Ishikawa (cell line): ENCODE measurements around the gene KTN1.

Experiments used
- CEBPB ChIP-seq: IDR thresholded peaks from 2 replicates; pipeline ENCODE4 v1.6.1; 2012
- CREB1 ChIP-seq: IDR thresholded peaks from 2 replicates; pipeline ENCODE4 v1.6.1; 2012; ENCODE audit warnings: low read depth
- EGR1 ChIP-seq: IDR thresholded peaks from 2 replicates; pipeline ENCODE4 v1.6.1; 2012
- EP300 ChIP-seq: IDR thresholded peaks from 2 replicates; pipeline ENCODE4 v1.6.1; 2012; ENCODE audit warnings: borderline replicate concordance
- FOXM1 ChIP-seq: IDR thresholded peaks from 2 replicates; pipeline ENCODE4 v1.6.1; 2012; ENCODE audit warnings: low read depth, borderline replicate concordance
- NFIC ChIP-seq: IDR thresholded peaks from 2 replicates; pipeline ENCODE4 v1.6.1; 2012
- RAD21 ChIP-seq: IDR thresholded peaks from 2 replicates; pipeline ENCODE4 v1.6.1; 2012; ENCODE audit warnings: low read depth
- TAF1 ChIP-seq: IDR thresholded peaks from 2 replicates; pipeline ENCODE4 v1.6.1; 2012; ENCODE audit warnings: low read depth, mild to moderate bottlenecking
- TCF12 ChIP-seq: IDR thresholded peaks from 2 replicates; pipeline ENCODE4 v1.6.1; 2012; ENCODE audit warnings: low read depth
- TEAD4 ChIP-seq: IDR thresholded peaks from 2 replicates; pipeline ENCODE4 v1.6.1; 2012
- YY1 ChIP-seq: IDR thresholded peaks from 2 replicates; pipeline ENCODE4 v1.6.1; 2012; ENCODE audit warnings: low read depth
- ZBTB7A ChIP-seq: IDR thresholded peaks from 2 replicates; pipeline ENCODE4 v1.6.1; 2012; ENCODE audit warnings: low read depth
- TF ChIP-seq, protein P1 (sequence below): IDR thresholded peaks from 2 replicates; pipeline ENCODE4 v1.6.1; 2012; ENCODE audit warnings: low read depth, mild to moderate bottlenecking
- TF ChIP-seq, protein P2 (sequence below): IDR thresholded peaks from 2 replicates; pipeline ENCODE4 v1.6.1; 2012
- TF ChIP-seq, protein P3 (sequence below): IDR thresholded peaks from 2 replicates; pipeline ENCODE4 v1.6.1; 2012

The KTN1 gene

DNA sequence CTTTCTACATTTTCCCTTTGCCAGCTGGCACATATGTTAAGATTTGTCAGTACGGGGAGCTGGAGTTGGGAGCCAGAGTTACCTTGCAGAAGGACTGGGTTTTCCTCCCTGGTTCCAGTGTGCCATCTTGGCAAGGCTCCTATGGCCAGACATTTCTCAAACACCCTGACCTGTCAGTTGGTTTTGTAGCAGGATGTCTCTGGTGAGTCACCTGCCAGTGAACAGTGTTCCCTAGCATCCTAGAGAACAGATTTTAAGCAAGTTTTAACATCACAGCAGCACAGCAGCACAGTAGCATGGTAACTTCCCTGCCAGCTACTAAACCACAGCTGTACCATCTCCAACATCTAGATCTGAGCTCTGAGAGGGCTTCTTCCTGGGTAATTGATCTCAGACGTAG, 26.2 kb upstream of the KTN1 start:
- TF ChIP-seq EP300 (no peak), TEAD4 (no peak), FOXM1 (no peak), NFIC (no peak), CREB1 (no peak), YY1 (no peak)
- TF ChIP-seq, protein P1, sequence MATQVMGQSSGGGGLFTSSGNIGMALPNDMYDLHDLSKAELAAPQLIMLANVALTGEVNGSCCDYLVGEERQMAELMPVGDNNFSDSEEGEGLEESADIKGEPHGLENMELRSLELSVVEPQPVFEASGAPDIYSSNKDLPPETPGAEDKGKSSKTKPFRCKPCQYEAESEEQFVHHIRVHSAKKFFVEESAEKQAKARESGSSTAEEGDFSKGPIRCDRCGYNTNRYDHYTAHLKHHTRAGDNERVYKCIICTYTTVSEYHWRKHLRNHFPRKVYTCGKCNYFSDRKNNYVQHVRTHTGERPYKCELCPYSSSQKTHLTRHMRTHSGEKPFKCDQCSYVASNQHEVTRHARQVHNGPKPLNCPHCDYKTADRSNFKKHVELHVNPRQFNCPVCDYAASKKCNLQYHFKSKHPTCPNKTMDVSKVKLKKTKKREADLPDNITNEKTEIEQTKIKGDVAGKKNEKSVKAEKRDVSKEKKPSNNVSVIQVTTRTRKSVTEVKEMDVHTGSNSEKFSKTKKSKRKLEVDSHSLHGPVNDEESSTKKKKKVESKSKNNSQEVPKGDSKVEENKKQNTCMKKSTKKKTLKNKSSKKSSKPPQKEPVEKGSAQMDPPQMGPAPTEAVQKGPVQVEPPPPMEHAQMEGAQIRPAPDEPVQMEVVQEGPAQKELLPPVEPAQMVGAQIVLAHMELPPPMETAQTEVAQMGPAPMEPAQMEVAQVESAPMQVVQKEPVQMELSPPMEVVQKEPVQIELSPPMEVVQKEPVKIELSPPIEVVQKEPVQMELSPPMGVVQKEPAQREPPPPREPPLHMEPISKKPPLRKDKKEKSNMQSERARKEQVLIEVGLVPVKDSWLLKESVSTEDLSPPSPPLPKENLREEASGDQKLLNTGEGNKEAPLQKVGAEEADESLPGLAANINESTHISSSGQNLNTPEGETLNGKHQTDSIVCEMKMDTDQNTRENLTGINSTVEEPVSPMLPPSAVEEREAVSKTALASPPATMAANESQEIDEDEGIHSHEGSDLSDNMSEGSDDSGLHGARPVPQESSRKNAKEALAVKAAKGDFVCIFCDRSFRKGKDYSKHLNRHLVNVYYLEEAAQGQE, result no peak
- TF ChIP-seq, protein P2, sequence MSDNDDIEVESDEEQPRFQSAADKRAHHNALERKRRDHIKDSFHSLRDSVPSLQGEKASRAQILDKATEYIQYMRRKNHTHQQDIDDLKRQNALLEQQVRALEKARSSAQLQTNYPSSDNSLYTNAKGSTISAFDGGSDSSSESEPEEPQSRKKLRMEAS, result no peak

DNA sequence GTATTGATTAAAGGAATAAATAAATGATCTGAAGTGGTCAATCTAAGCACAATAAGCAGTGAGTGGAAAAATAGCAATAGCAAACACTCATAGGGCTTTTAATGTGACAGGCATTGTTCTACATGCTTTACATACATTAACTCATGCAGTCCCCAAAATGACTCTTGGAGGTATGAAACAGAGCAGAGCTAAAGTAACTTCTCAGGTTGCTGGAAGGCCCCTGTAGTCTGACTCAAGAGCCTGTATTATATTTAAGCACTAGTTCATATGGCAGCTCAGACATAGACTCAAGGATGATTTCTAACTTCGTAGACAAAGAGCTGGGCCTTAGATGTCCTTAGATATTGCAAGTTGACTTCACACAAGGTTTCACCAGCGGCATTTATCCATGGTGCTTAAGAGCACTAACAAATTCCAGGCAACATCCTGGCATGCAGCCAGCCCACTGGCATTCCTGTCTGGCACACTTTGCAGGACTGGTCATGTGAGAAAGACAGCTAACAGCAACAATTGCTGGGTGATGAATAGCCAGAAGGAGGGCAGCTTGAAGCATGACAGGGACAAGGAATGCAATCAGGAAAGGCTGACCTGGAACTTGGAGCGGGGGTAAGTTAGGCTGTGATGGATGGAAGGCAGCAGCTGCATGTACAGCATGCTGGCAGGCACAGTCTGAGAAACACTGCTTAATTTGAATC, 22.9 kb upstream of the KTN1 start:
- TF ChIP-seq, protein P2, result peak; percentile 85
- TF ChIP-seq TCF12 (peak; percentile 95), EP300 (peak; percentile 92; the same call in 1 of the 2 replicates), RAD21 (peak; percentile 22; the same call in 1 of the 2 replicates), YY1 (0 out of 2 replicates have a peak, but pooled peaks have one; percentile 18), CREB1 (no peak), CEBPB (peak; percentile 63), NFIC (peak; percentile 100), EGR1 (no peak), TEAD4 (peak; percentile 99), ZBTB7A (no peak), TAF1 (no peak), FOXM1 (peak; percentile 75)
- TF ChIP-seq, protein P1, result peak; percentile 72
- TF ChIP-seq, protein P3, sequence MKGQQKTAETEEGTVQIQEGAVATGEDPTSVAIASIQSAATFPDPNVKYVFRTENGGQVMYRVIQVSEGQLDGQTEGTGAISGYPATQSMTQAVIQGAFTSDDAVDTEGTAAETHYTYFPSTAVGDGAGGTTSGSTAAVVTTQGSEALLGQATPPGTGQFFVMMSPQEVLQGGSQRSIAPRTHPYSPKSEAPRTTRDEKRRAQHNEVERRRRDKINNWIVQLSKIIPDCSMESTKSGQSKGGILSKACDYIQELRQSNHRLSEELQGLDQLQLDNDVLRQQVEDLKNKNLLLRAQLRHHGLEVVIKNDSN, result peak; percentile 83

DNA sequence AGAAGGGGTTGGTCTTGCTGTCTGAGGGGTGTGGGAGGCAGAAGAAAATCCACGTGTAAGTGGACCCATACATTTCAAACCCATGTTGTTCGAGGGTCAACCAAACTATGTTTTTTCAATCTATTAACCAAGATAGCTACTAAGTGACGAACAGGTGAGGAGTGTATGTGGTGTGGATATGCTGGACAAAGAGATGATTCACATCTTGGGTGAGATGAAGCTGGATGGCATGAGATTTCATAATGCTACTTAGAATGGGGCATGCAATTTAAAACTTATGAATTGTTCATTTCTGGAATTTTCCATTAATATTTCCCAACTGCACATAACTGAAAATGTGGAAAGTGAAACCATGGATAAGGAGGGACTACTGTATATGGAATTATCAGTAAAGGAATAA, 17.9 kb upstream of the KTN1 start:
- TF ChIP-seq, protein P3, result no peak
- TF ChIP-seq FOXM1 (no peak), ZBTB7A (no peak), CREB1 (no peak), TEAD4 (no peak), NFIC (no peak)
- TF ChIP-seq, protein P1, result no peak

DNA sequence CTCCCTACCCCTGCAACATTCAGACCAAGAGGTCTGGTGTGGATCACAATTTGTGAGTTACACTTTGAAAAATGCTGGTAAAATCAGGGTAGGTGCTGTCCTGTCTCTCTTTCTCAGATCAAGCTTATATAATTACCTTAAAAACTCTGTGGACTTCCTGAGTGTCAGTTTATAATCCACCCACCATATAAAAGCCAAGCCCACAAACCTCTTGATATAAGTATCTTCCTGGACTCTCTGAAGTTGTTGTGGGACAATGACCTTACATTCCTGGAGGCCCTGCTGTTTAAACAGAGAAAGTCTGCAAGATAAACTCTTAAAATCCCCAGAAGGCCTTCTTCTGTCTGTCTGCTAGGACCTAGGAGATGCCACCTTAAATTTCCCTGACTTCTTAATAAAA, 11.4 kb upstream of the KTN1 start:
- TF ChIP-seq EGR1 (no peak), TCF12 (no peak), CEBPB (no peak), NFIC (no peak), EP300 (no peak), CREB1 (no peak), TAF1 (no peak)
- TF ChIP-seq, protein P1, result no peak
- TF ChIP-seq, protein P3, result no peak
- TF ChIP-seq, protein P2, result no peak
